IgD-negative memory B cell (primary cell): ENCODE measurements around the gene SCPEP1. TPM values are rescaled to one million over a fixed set of nuclear protein-coding genes. Genes with fewer than 3 reads are reported as not detected.
"Not testable (repeated sequence)": the region's sequence is repeated elsewhere in the genome, so short reads cannot be mapped to it uniquely, and the experiment has no call there.

Source experiments
- H3K27ac Mint-ChIP-seq, 3 donors: one replicate each; pipeline ENCODE4 v1.8.0; 2020 to 2022; ENCODE audit warnings: mild to moderate bottlenecking in 3 of 3, mixed read lengths in 3 of 3, moderate library complexity in 1 of 3
- H3K27me3 Mint-ChIP-seq: one replicate; pipeline ENCODE4 v1.8.0; 2021; ENCODE audit warnings: mixed read lengths
- H3K36me3 Mint-ChIP-seq: one replicate; pipeline ENCODE4 v1.8.0; 2020; ENCODE audit warnings: mild to moderate bottlenecking, mixed read lengths
- H3K4me1 Mint-ChIP-seq, 3 donors: one replicate each; pipeline ENCODE4 v1.8.0; 2020 to 2022; ENCODE audit warnings: mixed read lengths in 3 of 3, mild to moderate bottlenecking in 1 of 3
- H3K4me3 Mint-ChIP-seq, 4 donors: one replicate each; pipeline ENCODE4 v1.8.0; 2020 to 2022; ENCODE audit warnings: mild to moderate bottlenecking in 4 of 4, mixed read lengths in 4 of 4, moderate library complexity in 3 of 4
- H3K9me3 Mint-ChIP-seq, 3 donors: one replicate each; pipeline ENCODE4 v1.8.0; 2020 to 2021; ENCODE audit warnings: mixed read lengths in 3 of 3, mild to moderate bottlenecking in 1 of 3
- polyA plus RNA-seq: library from polyadenylated mRNA; unstranded; fragments of 300-500 nt; fragmentation: Illumina TruSeq; gene quantifications from one replicate; pipeline ENCODE4 v1.2.3, GENCODE V29; 2021

The SCPEP1 gene
- polyA plus RNA-seq, 1 donor from 2014 or later: 131 TPM

GRCh38 chr17:56947741-56948140 is 30.2 kb upstream of the SCPEP1 start:
- Mint-ChIP-seq H3K4me1 (peaks cover 0 to 5% (median 2%) of the 10 kb centered on the region in 3 donors), H3K36me3 (no peaks in the 10 kb centered on the region), H3K4me3 (no peak overlapping the region), H3K27ac (no peak overlapping the region), H3K9me3 (no peaks in the 10 kb centered on the region), H3K27me3 (no peaks in the 10 kb centered on the region)

DNA sequence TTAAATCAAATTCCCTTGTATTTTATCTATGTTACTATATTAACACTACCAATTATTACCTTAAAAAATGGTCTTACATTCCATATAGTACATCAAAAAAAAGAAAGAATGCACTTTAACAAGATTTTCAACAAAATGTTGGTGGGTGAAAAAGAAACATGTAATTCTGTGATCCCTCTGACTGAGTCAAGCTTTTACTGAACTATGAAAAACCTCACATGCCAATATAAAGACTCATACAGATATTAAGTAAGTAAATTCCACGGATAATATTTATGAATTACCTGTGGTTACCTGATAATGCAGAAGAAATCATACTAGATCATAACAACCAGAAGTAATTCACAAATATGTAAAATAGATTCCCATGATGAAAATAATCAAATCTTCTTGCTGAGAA is 29.4 kb upstream of the SCPEP1 start:
- peaks cover 0 to 6% (median 2%) of the 10 kb centered on the region in 3 donors for H3K4me1 Mint-ChIP-seq
- peak overlapping the region in 1 of 3 donors; percentile 35 for H3K27ac Mint-ChIP-seq
- H3K4me3 Mint-ChIP-seq: no peak overlapping the region
- no peaks in the 10 kb centered on the region for H3K27me3 Mint-ChIP-seq
- no peaks in the 10 kb centered on the region for H3K36me3 Mint-ChIP-seq
- no peaks in the 10 kb centered on the region for H3K9me3 Mint-ChIP-seq

GRCh38 chr17:56949595-56949994 is 28.3 kb upstream of the SCPEP1 start:
- Mint-ChIP-seq H3K4me3 (no peak overlapping the region), H3K27me3 (no peaks in the 10 kb centered on the region), H3K27ac (peak overlapping the region in 1 of 3 donors; percentile 24), H3K4me1 (peaks cover 0 to 8% (median 2%) of the 10 kb centered on the region in 3 donors), H3K36me3 (no peaks in the 10 kb centered on the region), H3K9me3 (no peaks in the 10 kb centered on the region)

DNA sequence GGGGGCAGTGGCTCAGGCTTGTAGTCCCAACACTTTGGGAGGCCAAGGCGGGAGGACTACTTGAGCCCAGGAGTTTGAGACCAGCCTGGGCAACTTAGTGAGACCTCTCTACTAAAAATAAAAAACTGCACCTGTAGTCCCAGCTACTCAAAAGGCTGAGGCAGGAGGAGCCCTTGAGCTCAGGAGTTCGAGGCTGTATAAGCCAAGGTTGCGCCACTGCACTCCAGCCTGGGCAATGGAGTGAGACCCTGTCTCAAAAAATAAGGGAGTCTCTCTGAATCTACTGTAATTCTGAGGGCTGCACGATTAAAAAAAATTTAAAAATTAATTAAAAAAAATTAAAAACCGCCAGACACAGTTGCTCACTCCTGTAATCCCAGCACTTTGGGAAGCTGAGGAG is 20.9 kb upstream of the SCPEP1 start:
- no peak overlapping the region for H3K27ac Mint-ChIP-seq
- H3K36me3 Mint-ChIP-seq: no peaks in the 10 kb centered on the region
- no peak overlapping the region for H3K4me3 Mint-ChIP-seq
- no peaks in the 10 kb centered on the region for H3K9me3 Mint-ChIP-seq
- H3K4me1 Mint-ChIP-seq: peaks cover 11 to 18% (median 17%) of the 10 kb centered on the region in 3 donors
- H3K27me3 Mint-ChIP-seq: no peaks in the 10 kb centered on the region

- Mint-ChIP-seq H3K27ac (peak within 1 kb of the TSS; percentile 68 to 95 (median 93)), H3K36me3 (no peaks in the 10 kb centered on the region), H3K9me3 (no peaks in the 10 kb centered on the region), H3K4me3 (peak within 1 kb of the TSS; percentile 86 to 94 (median 90)), H3K27me3 (no peaks in the 10 kb centered on the region), H3K4me1 (peaks cover 11 to 20% (median 13%) of the 10 kb centered on the region in 3 donors)
Observed at GRCh38 chr17:56960596-56961538, 17.1 kb upstream of the SCPEP1 start, which contains the start of gene COIL. COIL (minus strand) TSS chr17:56961050; CDS start chr17:56961019, 31 bp downstream.

GRCh38 chr17:56965241-56965640 is 12.7 kb upstream of the SCPEP1 start:
- not testable (repeated sequence) for H3K36me3 Mint-ChIP-seq, H3K9me3 Mint-ChIP-seq, H3K27ac Mint-ChIP-seq

GRCh38 chr17:56965681-56966080 is 12.2 kb upstream of the SCPEP1 start:
- not testable (repeated sequence) for H3K36me3 Mint-ChIP-seq, H3K27ac Mint-ChIP-seq, H3K27me3 Mint-ChIP-seq, H3K9me3 Mint-ChIP-seq, H3K4me1 Mint-ChIP-seq, H3K4me3 Mint-ChIP-seq

More at GRCh38 chr17:56965241-56965640, 12.7 kb upstream of the SCPEP1 start:
- not testable (repeated sequence) for H3K4me3 Mint-ChIP-seq, H3K27me3 Mint-ChIP-seq, H3K4me1 Mint-ChIP-seq

- no peaks in the 10 kb centered on the region for H3K9me3 Mint-ChIP-seq
- peaks cover 0 to 2% (median 0%) of the 10 kb centered on the region in 3 donors for H3K4me1 Mint-ChIP-seq
- no peaks in the 10 kb centered on the region for H3K27me3 Mint-ChIP-seq
- peaks cover 4% of the 10 kb centered on the region for H3K36me3 Mint-ChIP-seq
- H3K27ac Mint-ChIP-seq: no peak overlapping the region
- H3K4me3 Mint-ChIP-seq: no peak overlapping the region
Observed at GRCh38 chr17:56966338-56966737, 11.6 kb upstream of the SCPEP1 start.

DNA sequence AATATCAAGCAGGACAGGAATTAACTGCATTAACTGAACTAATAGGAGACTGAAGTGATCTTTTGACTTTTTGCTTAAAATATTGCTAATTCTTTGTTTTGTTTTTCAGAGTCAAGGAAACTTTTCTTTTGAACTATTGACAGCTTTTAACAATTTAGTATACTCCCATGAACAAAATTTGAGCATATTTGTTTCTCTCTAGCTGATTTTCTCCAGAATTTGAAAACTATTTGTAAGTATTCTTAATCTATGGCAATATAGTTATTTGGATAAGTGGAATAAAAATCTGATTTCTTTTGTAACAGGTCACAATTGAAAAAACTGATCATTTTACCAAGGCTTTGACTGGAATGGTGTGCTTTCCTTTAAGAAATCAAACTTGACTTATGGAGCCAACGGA is 7.0 kb upstream of the SCPEP1 start:
- H3K36me3 Mint-ChIP-seq: peaks cover 4% of the 10 kb centered on the region
- H3K9me3 Mint-ChIP-seq: no peaks in the 10 kb centered on the region
- peak overlapping the region in 1 of 4 donors; percentile 22 for H3K4me3 Mint-ChIP-seq
- H3K4me1 Mint-ChIP-seq: no peaks in the 10 kb centered on the region
- peaks cover 1% of the 10 kb centered on the region for H3K27me3 Mint-ChIP-seq
- H3K27ac Mint-ChIP-seq: no peak overlapping the region

DNA sequence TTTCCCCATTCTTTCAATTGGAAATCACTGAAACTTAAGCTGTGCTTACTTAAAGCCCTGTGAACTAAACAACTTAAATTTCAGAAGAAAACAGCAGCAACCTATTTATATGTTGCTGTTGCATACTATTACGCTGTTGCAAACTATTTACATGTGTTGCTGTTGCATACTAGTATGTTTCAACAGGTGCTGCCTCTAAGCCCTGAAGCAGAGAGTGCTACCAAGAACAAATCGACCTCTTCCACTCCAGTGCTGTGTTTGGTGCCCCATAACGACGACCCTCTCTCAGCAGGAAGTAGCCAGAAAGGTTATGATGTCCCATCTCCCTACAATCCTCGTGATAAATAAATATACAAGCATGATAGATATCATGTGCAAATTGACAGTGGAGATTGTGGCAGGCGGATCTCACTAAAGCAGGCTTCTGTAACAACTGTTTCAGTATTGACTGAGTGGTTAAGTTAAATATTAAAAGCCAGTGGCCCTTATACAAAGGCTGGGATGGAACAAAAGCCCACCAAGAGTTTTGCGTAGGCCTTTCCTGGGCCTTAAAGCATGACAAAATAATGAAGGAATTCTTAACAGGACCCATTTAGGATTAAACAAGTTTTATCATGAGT is 5.7 kb upstream of the SCPEP1 start:
- H3K4me1 Mint-ChIP-seq: peaks cover 0 to 3% (median 1%) of the 10 kb centered on the region in 3 donors
- H3K27ac Mint-ChIP-seq: no peak overlapping the region
- H3K9me3 Mint-ChIP-seq: no peaks in the 10 kb centered on the region
- no peak overlapping the region for H3K4me3 Mint-ChIP-seq
- peaks cover 4% of the 10 kb centered on the region for H3K36me3 Mint-ChIP-seq
- peaks cover 1% of the 10 kb centered on the region for H3K27me3 Mint-ChIP-seq

- Mint-ChIP-seq H3K27ac (no peak overlapping the region), H3K9me3 (no peaks in the 10 kb centered on the region), H3K4me3 (peak overlapping the region in 1 of 4 donors; percentile 18), H3K4me1 (peaks cover 3 to 6% (median 5%) of the 10 kb centered on the region in 3 donors), H3K36me3 (peaks cover 4% of the 10 kb centered on the region), H3K27me3 (peaks cover 1% of the 10 kb centered on the region)
Observed at GRCh38 chr17:56973520-56973919, 4.4 kb upstream of the SCPEP1 start.

- Mint-ChIP-seq H3K27ac (no peak overlapping the region), H3K4me3 (peak overlapping the region in 1 of 4 donors; percentile 18), H3K36me3 (peaks cover 4% of the 10 kb centered on the region), H3K27me3 (peaks cover 1% of the 10 kb centered on the region), H3K4me1 (peaks cover 9 to 12% (median 11%) of the 10 kb centered on the region in 3 donors), H3K9me3 (no peaks in the 10 kb centered on the region)
Observed at GRCh38 chr17:56974055-56974454, 3.9 kb upstream of the SCPEP1 start.

GRCh38 chr17:56975656-56976055 is 2.3 kb upstream of the SCPEP1 start:
- Mint-ChIP-seq H3K4me1 (peaks cover 12 to 16% (median 15%) of the 10 kb centered on the region in 3 donors), H3K4me3 (peak overlapping the region in 1 of 4 donors; percentile 16), H3K27ac (no peak overlapping the region), H3K9me3 (no peaks in the 10 kb centered on the region), H3K36me3 (peaks cover 4% of the 10 kb centered on the region), H3K27me3 (peaks cover 1% of the 10 kb centered on the region)

DNA sequence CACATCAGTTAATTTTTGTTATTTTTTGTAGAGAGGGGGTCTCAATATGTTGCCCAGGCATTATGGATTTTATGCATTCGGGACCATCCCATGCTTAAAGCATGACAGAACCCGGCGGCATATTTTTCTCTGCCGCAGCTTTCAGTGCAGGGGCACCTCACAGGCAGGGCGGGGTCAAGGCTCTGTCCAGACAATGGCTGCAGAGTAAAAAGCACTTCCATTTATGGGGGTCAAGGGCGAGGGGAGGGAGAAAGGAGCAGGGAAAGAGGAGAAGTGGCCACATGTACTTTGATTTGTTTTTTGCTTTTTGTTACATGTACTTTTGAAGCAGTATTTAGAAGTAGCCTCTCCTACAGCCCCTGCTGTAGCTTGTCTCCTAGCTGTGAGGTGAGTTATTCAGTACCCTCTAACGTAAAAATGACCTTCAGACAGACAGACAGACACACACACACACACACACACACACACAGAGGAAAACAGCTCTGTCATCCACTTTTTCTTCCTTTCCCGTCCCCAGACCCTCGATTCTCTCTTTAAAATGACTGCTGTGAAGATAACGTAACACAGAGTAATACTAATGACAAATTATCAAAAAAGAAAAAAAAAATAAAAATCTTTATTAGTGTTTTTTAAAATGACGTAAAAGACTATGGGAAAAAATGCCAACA is 856 bp upstream of the SCPEP1 start:
- Mint-ChIP-seq H3K36me3 (no peaks in the 10 kb centered on the region), H3K27ac (no peak overlapping the region), H3K4me3 (peak overlapping the region; percentile 69 to 94 (median 79)), H3K27me3 (peaks cover 1% of the 10 kb centered on the region), H3K9me3 (no peaks in the 10 kb centered on the region), H3K4me1 (peaks cover 12 to 18% (median 15%) of the 10 kb centered on the region in 3 donors)
